GM19395 (cell line): ENCODE data around the gene GBP7.

Source experiments
- ATAC-seq: cut with Tn5 transposase; IDR thresholded peaks from one replicate; pipeline ENCODE4 v1.9.1; 2021; ENCODE audit warnings: mild to moderate bottlenecking, moderate library complexity; ENCODE audit not compliant: unreplicated experiment

Gene GBP7

DNA sequence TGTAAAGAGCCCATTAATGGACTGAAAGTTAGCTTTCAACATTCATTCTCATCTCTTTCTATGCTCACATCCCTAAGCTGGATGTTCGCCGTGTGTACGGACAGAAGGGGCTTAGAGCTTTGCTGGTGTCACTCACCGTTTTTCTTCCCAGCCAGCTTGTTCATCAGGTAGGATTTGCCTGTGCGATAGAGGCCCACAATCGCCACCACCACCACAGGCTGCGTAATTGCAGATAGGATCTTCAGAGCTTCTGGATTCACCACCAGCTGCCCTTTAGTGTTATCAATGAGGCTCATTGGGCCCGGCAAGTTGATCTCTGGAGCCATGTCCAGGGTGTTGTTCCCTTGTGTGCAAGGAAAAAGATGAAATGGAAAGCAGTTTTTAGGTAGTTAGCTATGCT lies 54.2 kb downstream of the GBP7 start:
- no peak for ATAC-seq

DNA sequence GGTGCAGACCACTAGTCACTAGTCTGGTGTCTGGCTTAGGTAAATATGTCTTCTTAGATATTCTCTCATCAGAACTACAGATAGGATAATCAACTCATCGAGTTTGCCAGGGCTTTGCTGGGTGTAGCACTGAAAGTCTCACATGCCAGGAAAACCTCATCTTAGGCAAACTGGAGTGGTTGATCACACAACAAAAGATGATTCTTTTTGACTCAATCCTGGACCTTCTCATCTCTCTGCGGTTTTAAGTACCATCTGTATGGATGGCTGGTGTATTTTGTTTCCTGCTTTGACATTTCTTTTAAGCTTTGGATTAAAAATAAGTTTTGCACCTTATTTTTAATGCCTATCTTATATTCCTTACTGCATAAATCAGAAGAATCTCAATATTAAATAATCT lies 61.1 kb downstream of the GBP7 start:
- ATAC-seq = no peak

- ATAC-seq = no peak
Observed at GRCh38 chr1:89112871-89113613, 62.8 kb downstream of the GBP7 start.

DNA sequence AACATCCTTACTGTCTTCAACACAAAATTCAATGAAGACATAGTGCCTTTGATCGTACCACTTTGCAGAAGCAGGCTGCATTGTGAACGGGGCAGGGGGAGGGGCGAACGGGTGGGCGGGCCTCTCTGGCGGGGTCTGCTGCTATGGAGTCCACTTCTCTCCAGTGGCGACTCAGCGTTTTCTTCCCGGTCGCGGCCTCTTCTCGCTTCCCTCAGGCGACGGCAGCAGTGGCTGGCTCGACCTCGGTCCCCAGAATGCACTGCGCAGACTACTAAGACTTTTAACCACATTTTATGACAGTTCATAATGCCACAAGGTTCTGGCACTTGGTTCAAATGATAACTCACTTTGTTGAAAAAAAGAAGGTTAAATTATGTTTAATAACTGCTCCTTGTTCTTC lies 71.1 kb downstream of the GBP7 start:
- no peak for ATAC-seq

DNA sequence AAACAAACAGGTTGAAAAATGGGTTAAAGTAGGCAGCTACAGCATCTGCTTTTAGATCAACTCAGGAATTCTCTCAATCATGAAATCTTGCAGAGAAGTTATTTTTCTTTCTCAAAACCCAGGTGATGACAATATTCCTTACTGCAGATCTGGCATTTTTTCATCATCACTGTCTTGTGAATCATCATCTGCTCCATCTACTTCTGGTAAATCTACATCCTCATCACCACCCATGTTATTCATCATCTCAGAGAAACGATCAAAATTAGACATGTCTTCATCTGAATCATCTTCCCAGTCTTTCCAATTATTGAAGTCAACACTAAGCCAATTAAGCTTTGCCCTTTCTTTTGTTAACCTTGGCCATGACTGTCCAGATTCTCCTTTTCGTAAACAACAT lies 71.7 kb downstream of the GBP7 start:
- no peak for ATAC-seq

DNA sequence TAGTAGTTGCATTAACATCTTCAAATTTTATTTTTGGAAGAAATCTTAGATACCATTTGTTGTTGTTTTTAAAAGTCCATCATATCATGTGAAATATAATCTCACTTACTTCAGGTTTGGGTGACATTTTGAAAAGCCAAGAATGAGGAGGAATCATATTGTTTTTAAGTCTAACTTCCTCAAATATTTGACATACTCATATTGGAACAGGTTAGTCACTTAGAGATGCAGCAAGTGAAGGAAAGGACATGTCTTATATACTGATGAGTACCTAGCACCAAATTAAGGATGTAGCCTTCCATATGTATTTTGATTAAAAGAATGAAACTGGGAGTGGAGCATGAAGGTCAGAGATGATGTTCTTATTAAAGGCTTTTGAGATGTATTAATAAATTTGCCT lies 73.8 kb downstream of the GBP7 start:
- ATAC-seq = no peak

- no peak for ATAC-seq
Observed at GRCh38 chr1:89100412-89100811, 75.4 kb downstream of the GBP7 start.

- no peak for ATAC-seq
Observed at GRCh38 chr1:89098857-89099256, 76.9 kb downstream of the GBP7 start.

GRCh38 chr1:89095737-89096136 lies 80.1 kb downstream of the GBP7 start:
- no peak for ATAC-seq

GRCh38 chr1:89089962-89090361 lies 85.8 kb downstream of the GBP7 start:
- ATAC-seq = no peak

DNA sequence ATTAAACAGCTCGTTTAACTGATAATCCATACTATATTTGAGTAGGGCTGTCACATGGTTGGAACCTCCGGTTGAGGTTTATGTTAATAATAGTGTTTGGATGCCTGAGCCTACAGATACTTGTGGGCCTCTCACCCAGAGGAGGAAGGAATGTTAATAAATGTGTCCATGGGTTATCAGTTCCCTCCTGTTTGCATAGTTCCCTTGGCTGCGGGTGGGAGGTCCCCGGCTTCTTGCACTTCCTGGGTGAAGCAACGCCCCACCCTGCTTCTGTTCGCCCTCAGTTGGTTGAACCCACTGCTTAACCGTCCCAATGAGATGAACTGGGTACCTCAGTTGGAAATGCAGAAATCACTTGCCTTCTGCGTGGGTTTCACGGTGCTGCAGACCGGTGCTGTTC lies 87.2 kb downstream of the GBP7 start:
- ATAC-seq = no peak

- no peak for ATAC-seq
Observed at GRCh38 chr1:89087241-89087640, 88.6 kb downstream of the GBP7 start.

GRCh38 chr1:89085781-89086180 lies 90.0 kb downstream of the GBP7 start:
- ATAC-seq = no peak
